Measurements from ENCODE around the gene LMNTD1.

LMNTD1 gene

DNA sequence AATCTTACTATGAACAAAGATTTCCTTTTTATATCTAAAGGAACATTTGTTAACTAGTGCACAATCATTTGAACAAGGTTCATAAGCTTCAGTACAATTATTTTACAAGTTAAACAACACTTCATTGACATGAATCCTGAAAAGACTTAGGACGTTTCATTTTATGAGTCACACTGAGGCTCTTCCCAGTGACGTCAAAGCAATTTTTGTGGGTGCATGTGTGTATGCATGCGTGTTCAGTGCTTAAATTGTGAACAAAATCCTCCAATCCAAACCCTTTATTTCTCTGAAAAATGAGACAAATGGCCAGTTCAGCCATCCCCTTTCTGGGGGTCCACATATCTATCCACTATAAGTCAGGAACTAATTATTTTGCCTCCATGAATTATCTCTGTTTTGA, 2.9 kb downstream of the LMNTD1 start:
- no peak for DNase-seq

DNA sequence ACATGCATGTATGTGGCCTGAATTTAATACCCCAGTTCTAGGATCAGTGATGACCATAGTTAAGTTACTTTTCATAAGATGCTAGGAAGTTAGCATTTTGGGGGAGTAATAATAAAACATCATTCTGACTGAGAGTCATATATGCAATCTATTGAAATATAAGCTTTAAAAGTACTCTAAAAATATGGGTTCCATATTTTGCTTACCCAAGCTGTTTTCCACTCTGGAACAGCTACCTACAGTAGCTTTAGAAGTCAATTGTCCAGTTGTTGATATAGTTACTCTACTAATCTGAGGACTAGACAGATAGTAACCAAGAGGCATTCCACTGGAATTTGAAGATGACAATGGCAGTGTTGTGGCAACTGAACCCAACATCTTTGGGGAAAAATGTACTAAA, 4.0 kb downstream of the LMNTD1 start:
- DNase-seq = no peak

DNA sequence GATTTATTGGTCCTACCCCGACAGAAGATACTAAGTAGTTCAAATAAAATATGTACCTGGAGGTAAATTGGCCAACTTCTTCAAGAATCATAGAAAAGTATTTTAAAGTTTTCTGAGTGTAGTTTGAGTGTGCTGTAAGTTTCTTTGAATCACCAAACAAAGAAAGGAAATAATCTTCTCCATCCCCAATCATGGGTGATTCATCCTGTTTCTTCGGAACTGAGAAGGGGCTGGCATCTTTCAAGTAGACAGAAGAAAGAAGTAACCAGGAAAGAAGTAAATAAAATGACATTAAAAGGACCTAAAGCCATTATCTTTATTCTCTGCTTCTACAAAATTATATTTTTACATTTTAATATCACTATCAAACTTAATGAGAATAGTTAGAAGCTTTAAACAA, 6.8 kb downstream of the LMNTD1 start:
- no peak for DNase-seq

DNA sequence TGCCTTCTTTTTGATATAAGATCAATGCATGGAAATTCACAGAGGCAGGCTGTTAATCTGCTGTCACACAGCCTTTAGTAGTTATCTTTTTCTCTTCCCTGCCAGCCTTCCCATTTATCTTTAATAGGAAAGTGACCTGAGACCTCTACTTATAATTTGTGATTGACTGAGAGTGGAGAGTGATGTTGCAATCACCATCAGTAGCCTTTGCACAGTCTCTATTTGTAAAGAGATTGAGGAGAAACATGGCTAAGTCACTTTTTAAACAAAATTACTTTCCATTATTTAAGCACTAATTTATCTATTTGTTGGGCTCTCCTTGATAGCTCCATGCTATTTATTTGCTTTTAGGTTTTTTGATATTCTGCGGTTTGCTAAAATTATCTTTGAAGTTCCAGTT, 19.9 kb downstream of the LMNTD1 start:
- DNase-seq = no peak

DNA sequence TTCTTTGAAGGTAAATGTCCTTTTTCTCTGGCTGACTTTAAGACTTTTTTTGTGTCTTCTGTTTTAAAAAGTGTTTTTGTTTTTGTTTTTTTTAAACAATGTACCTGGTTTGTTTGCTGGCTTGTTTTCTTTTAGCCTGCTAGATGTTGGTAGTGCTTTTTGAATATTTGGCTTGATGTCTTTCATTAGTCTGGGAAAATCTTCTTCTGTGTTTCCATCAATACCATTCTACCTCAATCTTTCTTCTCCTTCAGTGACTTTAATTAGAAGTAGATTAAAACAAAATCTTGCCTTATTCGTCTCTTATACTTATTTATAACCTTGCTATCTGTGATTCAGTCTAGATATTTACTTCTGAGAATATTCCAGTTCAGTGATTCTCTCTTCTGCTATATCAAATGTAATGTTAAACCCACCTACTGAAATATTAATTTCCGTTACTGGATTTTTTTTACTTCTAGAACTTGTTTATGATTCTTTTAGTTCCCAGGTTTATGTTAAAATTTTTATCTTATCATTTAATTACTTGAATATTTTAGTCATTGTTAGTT, 21.5 kb downstream of the LMNTD1 start:
- no peak for DNase-seq

DNA sequence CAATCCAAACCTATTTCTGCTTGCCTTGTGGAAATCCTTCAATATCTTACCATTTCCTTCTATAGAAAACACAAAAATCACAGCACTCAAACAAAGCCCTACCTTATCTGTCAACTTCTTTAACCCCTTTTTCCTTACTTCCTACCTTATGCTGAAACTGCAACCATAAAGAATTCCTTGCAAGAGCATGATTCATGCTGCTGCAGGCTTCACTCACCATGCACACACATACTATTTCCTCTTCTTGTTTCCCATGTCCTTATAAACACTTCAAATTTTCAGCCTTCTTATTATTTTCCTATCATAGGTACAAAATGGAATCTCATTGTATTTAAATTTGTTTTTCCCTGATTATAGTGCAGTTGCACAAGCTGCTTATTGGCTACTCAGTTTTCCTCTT, 23.3 kb downstream of the LMNTD1 start:
- DNase-seq = peak; percentile 39

DNA sequence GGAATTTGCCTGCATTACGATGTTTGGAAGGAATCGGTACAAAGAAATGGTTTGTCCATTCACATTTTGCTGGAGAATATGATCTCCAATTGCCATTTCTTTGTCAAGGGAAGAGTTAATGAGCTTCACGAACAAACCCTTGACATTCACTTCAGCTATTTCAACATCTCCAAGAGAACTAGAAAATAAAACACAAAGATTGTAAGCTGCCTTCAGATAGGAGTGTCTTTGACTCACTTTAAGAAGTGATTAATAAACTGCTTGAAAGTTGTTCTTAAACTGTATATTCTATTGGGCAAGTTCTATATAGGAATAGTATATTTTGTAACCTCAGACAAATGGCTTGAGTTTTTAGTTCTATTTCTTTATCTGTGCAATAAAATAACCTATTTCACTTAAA, 26.3 kb downstream of the LMNTD1 start:
- no peak for DNase-seq

DNA sequence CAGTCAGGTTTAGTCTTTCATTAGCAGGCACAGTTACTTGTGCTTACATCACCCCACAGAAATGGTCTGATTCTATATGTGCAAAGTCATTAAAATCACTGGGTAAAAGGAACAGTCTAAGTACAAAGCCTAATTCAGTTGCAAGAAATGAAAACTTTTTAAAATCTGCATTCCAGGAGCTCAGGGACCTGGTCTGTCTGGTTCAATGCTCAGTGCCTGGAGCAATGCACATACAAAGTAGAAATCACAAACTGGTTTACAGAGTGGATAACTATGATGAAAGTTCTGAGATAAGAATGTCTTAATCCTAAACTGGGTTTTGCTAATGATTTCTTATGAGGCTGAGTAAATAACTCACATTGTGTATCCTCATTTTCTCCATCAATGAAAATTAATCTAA, 28.7 kb downstream of the LMNTD1 start:
- DNase-seq = peak; percentile 7

DNA sequence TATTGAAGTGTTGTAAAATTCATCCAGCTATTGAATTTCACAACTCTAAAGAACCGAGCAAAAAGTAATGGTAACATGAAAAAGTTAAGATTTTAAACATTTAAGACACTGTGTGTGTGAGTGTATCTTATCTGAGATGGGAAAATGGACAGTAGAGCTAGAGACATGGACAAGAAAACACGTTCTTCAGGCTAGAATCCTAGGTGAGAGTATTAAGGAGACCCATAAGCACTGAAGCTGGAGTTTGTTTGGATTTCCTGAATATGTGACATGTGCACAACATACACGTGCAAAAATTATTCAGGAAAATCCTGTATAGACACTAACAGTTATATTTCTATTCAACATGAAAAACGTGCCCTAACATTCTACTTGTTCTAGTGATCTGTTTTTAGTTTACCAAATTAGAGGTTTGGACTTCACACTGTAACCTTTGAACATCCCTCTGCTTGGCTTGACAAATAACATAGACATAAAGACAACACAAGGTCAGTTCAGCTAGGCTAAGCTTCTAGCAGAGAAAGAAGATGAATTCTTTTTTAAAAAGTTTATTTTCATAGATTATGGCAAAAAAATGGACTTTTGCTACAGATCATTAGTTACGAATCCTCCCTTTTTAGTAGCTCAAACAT, 31.3 kb downstream of the LMNTD1 start:
- no peak for DNase-seq

DNA sequence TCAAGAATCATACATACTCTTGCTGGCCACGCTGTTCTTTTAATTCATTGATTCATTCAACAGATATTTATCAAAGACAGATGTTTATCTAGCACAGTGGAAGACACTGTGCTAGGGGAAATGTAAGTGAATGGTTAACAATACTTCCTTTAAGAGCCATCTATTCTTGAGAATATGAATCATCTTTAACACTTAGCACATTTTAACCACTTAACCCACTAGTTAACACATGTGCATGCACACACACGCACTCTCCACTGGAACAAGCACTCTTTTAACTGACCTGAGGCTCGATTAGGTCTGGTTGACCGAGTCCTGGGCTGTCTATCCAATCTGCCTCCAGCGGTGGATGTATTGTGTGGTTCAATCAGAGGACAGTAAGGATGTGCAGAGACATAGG, 34.6 kb downstream of the LMNTD1 start:
- peak; percentile 44 for DNase-seq

DNA sequence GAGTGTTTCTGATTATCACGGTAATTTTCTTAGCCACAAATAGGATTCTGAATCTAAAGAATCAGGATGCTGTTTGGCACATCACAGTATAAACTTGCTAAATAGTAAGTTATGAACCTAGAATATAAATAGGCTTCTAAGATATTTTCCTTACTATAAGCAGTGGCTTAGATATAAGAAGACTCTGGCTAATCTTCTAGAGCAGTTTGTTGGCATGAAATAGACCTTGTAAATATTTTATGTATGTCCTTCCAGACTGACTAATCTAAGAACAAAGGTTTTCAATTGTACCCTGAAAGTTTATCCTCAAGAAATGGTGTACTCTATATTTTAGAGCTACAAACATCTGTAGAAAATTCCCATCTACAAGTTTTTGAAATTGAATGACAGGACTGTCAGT, 48.3 kb downstream of the LMNTD1 start:
- DNase-seq = no peak

DNA sequence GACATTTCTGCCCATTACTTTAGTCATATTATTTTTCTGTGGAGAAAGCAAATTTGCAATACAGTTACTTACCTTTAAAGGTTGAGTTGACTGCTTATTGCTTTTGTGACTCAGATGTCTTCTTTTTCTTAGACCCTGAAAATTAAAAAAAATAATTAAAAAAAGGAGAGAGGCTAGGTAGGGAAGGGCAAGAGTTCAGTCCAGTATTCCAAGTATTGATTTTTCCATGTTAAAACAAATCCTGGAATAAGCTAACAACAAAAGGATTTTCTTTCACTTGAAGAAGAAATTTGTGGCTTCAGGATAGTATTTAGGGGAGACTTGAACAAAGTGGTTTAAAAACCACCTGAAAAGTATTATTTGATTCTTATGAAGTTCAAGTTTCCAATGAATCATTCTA, 49.4 kb downstream of the LMNTD1 start:
- DNase-seq = no peak

DNA sequence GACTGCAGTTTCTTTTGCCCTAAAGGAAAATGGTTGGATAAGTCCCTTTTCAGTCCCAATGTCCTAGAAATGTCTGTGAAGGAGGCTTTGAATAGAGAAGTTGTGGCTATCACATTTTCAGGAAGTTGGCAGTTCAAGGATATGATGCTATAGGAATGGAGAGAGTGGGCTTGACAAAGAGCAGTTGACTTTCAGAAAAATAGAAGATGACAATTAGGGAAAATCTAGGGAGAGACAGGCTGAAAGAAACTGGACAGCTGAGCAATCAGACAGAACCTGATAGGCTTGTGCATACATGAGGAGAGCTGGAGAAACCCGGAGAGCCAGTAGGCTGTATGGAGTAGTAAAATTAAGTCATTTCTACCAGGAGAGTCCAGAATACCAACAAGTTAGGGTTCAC, 50.5 kb downstream of the LMNTD1 start:
- DNase-seq = no peak

DNA sequence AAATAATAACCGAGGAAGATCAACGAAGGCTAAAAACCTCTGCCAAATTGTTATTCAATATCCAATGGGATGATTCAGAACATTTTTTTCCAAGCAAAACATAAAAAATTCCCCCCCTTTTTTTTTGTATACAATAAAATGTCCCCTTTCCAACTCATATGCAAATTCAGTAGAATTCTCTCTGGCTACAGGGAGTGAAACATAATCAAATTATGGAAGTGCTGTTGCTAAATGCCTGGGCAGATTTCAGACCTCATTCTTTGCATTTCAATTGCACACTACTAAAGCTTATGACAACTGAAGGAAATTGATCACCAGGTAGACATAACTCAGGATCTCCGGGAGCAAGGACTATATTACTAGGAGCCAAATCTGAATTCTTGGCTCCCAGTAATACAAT, 51.0 kb downstream of the LMNTD1 start:
- DNase-seq = no peak

DNA sequence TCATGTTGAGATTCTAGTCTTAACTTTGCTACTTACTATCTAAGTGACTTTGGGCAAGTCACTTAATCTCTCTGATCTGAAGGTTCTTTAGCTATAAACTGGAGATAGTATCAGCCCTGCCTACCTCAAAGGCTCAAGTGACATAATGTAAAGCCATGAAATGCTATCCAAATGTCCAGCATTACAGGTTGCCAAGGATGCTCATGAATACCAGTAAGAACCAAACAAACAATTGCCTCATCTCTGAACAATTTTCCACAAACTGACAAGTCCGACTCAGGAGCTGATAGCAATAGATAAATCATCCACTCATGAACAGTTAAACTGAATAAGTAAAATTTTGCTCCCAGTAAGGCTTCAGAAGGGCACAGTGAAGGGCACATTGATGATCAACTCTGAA, 51.5 kb downstream of the LMNTD1 start:
- DNase-seq = peak; percentile 80

DNA sequence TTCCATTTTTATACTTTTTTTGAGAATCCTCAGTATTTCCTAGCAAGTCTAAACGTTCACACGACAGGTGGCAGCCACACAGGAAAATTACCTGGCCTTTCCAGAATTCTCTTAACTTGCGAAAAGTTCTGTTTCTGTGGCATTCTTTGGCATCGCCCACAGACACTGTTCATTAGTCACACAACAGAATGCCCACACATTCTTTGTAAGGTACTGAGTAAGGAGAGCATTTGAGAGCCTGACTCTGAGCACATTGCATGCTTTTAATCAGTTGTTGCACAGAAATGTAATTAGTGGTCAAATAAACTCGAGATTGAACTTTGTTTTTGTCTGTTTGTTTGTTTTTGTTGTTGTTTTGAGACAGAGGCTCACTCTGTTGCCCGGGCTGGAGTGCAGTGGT, 52.4 kb downstream of the LMNTD1 start:
- peak; percentile 64 for DNase-seq

DNA sequence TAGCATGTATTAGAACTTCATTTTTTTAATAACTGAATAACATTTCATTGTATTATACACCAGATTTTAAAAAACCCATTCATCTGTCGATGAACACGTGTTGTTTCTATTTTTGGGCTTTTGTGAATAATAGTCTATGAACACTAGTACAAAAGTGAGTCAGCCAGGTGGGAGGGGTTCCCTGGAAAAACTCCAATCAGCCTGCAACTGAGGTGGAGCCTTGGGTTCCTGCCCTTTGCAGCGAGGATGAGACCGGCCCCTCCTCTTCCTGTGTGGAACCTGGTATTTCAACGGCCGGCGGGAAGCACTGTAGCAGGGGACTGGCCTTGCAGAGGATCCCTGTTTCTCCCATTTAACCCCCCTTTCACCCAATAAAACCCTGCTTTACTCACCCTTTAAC, 56.1 kb downstream of the LMNTD1 start:
- peak; percentile 3 for DNase-seq

DNA sequence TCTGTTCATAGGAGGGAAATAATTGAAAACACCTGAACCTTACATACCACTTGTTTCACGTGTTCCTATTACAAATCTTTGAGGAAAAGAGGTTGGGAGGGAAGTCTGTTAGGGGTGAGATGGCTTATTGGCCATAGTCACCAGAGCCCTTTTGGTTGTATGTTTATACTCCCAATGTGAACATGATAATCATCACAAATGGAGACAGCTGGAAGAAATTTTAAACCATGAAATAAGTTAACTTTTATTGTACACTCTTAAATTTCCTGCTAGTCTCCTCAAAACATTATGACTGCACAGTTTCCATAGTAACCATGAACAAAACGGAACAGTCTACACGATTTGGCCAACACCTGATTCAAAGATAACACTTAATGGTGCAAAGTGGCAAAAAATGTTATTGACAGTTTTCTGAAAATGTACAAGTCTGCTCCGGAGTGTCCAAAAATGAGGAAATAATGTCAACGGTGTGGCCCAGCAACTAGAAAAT, 56.9 kb downstream of the LMNTD1 start:
- no peak for DNase-seq

DNA sequence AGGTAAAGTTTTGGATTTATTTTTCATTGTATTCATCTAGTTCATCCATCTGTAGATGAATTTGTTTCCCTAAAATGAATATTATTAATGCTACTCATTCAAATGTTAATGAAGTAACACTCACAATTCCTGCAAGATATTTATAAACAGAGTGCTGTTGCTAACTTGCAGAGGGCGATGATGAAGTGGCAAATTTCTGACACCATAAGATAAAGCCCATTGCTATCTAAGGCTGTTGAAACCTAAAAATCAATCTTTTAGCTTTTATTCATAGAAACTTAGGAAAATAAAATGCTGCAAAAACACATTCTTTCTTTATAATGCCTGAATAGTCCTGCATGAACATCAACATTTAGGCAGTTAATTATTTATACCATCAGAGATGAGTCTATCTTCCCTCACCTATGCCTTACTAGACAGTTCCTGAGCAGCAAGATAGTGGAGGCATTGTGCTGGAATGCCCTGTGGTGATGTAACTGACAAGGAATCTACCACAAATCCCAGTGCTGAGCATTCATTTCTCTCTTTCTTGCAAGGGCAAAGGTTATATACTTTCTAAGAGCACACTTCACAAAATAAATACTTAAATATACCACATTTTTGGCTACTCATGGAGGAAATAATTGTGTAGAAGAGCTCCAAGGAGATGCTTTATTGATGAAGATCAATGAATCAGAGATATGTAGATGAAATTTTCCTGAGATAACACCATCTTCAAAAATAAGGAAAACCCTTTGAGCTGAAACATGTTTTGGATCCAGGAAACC, 57.6 kb downstream of the LMNTD1 start:
- DNase-seq = peak; percentile 98

DNA sequence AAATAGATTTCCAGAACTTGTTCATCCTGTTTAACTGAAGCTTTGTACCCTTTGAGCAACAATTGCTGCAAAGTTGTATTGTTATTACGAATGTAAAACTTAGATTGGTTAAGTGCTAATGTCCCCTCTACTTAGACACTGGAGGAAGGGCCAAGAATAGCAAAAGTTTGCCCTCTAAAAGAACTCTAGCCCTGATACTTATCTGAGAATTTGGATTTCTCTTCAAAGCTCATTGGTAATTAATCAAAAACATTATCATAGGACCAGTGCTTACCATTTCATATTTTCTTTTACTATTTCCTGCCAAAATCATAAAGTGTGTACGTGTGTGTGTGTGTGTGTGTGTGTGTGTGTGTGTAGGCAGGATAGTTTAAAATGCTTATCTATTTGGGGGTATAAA, 58.2 kb downstream of the LMNTD1 start:
- no peak for DNase-seq

DNA sequence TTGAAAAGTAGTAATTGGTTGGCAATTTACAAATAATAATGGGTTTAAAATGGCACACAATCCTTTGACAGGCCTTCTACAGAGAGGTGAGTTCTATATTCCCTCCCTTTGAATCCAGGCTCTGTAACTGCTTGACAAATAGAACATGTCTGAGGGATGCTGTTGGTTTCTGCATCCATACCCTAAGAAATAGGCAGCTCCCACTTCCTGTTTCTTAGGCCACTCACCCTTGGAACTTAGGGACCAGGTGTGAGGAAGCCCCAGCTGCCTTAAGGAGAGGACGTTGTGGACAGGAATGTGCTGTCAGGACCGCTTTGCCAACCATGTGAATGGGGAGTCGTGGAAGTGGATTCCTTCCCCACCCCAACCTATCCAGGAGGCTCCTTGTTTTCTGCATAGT, 59.4 kb downstream of the LMNTD1 start:
- no peak for DNase-seq

DNA sequence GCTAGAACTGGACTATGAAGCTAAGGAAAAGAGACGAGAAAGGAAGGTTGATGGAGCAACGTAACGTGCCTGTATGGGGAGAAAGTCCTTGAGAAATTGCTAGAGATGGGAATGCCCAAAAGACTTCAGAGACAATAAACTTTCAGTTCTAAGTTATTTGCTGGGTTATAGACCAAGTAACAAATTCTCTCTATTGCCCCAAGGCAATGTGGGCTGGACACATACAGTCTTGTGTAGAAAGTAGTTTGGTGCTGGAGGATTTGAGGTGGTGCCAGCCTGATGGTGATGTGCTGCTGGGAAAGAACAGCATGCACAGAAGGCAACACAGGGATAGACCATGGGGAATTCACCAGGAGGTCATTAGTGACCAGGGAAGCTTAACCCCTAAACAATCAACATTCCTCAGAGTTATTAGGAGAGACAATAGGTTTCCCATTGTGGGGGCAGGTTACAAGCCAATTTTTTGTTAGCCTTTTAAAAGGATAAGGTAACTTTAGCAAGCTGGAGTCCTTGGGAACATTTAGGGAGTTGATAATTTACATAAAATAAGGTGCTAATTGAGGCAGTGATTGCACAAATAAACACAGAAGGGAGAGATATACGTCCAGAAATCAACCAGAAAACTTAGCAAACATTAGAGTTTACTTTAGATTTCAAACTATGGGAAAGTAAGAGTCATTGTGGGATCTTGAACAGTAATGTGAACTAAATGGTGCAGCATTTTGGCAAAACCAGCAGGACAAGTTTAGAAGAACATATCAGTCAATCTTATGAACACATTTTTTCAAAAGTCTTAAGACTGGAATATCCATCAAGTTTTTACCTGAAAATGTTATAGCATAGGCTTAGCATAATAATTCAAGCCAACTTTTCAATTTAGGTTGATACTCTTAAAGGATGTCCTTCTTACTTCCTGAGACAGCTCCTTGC, 61.4 kb downstream of the LMNTD1 start:
- DNase-seq = peak; percentile 12
